ENCODE data around the gene PCDHA1.

The PCDHA1 gene

DNA sequence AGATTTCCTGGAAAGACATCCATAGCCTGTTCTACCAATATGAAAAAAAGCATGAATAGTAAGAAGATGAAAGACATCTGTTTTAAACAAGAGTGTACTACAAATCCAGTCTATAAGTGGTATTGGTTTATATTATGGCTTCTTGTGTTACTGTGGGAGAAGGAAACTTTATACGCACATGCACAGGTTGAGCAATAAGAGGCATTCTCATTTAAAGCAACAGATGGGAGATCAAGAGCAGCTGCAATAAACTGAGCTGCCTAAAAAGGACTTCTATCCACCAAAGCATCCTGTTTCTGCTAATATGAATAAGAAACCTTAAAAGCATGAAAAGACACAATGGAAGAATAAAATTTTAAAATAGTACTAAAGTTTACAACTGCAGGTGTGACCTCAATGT is 256.6 kb downstream of the PCDHA1 start:
- DNase-seq (ENCODE audit: low spot score): no peak

DNA sequence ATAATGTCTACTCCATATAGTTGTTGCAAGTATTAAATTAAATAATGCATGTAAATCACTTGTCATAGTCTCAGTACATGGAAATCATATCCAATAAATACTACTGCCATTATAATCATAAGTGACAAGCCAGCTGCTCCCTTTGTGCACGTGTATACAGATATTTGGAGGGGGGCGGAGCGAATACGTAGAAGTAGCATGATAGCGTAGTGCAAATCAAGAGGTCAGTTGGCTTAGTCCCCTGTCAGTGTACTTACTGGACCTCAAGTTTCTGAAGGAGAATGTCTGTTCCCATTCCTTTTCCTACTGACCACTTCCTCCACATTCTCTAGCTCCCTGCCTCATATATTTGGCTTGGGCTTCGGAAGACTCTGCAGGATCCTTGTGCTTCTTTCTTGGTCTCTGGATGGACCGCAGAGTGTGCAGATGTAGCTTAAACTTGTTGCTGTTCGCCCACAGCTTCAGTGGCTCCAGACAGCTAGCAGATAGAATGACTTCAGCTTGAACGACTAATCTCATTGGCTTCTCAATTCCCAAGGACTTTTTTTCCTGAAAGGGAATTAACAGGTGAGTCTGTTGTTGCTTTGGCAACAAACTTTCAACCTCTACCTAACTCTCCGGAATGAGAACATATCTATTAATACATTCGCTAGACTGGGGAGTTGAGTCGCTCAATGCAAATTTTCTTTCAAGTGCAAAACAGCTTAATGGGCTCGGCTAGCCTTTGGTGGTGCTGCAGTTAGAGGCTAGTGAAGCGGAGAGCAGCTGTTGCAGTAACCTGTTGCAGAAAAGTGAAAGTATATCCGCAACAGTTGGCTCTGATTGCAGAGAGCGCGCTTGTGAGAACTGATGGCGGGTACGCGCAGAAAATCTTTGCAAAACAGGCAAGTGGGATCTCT is 264.9 kb downstream of the PCDHA1 start, which contains the start of gene PCDHB1:
Gene PCDHB1, plus strand, starts transcription at position 753 of the 899 bp plus-strand sequence. Its CDS starts 97 bp downstream, at position 850.
- DNase-seq (ENCODE audit: low spot score): no peak

DNA sequence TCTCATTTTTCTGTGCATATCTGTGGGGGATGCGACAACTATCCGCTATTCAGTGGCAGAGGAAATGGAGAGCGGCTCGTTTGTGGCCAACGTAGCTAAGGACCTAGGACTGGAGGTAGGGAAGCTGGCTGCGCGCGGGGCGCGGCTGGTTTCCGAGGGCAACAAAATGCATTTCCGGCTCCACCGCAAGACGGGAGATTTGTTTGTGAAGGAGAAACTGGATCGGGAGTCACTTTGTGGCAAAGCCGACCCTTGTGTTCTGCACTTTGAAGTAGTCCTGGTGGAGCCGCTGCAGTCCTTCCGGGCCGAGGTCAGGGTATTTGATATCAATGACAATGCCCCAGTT is 265.6 kb downstream of the PCDHA1 start:
- DNase-seq (ENCODE audit: low spot score): no peak

Measured in hematopoietic multipotent progenitor cell treated with erythropoietin and hydrocortisone succinate and interleukin-3 and kit ligand, for 15 days (in vitro differentiated cells).